B cell (primary cell): ENCODE results near the gene MVB12B.

ENCODE experiments used
- CTCF ChIP-seq: fragments of 200-600 bp; IDR thresholded peaks from one replicate; pipeline ENCODE4 v1.8.0; 2022; ENCODE audit warnings: antibody characterized with exemption, mild to moderate bottlenecking
- EZH2 ChIP-seq: IDR thresholded peaks from 2 replicates; pipeline ENCODE4 v1.6.1; 2012; ENCODE audit warnings: borderline replicate concordance, low read depth, mild to moderate bottlenecking, moderate library complexity, low read length; ENCODE audit not compliant: insufficient read depth, poor library complexity, severe bottlenecking

GRCh38 chr9:126532951-126533925 is 206.6 kb downstream of the MVB12B start:
- TF ChIP-seq CTCF (no peak), EZH2 (no peak)
